GM21619 (cell line): ENCODE measurements around the gene AKAP1.
"Not testable (repeated sequence)": the region's sequence is repeated elsewhere in the genome, so short reads cannot be mapped to it uniquely, and the experiment has no call there.

ENCODE experiments used
- ATAC-seq: cut with Tn5 transposase; IDR thresholded peaks from one replicate; pipeline ENCODE4 v1.9.1; 2021; ENCODE audit not compliant: unreplicated experiment

The AKAP1 gene

GRCh38 chr17:57075785-57076184 is 9.3 kb upstream of the AKAP1 start:
- no peak for ATAC-seq

DNA sequence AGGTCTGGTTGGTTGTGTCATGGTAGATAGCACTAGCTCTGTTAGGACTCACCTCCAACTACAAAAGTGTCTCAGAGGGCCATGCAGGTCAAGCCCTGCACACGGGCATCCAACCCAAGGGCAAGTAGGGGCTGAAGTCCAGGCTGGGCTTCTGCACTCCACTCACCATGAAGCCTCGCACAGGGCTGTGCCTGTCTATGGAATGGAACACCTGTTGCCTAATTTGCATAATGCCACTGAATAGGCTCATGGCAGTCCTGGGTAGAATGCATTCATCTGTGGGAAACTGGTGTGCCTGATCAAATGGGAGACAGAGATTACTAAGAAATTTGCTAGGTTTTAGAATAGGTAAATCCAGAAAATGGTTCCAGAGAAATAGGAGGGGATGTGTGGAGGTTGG is 8.0 kb upstream of the AKAP1 start:
- ATAC-seq: no peak

GRCh38 chr17:57078274-57078673 is 6.8 kb upstream of the AKAP1 start:
- ATAC-seq: no peak

GRCh38 chr17:57080718-57081117 is 4.3 kb upstream of the AKAP1 start:
- ATAC-seq: no peak

- ATAC-seq: no peak
These were observed 2.6 kb upstream of the AKAP1 start for GRCh38 chr17:57082441-57082840.

DNA sequence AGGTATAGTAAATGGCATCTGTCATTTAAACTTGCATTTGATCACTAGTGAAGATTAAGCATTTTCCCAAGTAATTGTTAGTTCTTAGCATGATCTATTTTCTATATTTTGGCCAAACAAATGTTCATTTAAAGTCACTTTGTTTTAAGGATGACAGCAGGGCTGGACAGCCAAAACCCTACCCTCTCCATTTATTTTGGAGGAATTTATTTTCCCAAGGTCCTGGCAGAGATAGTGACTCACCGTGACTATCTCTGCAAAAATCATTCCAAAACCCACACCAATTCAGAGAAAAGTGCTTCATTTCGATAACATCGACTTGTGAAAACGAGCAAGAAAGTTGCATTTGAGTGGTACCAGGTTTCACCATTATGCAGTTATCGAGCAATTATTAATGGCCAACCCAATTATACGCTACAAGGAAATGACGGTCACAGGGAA is 665 bp upstream of the AKAP1 start:
- ATAC-seq: no peak

- ATAC-seq: peak; percentile 35
These were observed 512 bp downstream of the AKAP1 start for GRCh38 chr17:57085448-57086068.

- ATAC-seq: peak; percentile 3
These were observed 1.3 kb downstream of the AKAP1 start for GRCh38 chr17:57086069-57086930.

- no peak for ATAC-seq
These were observed 3.3 kb downstream of the AKAP1 start for GRCh38 chr17:57088298-57088697.

GRCh38 chr17:57089391-57089790 is 4.3 kb downstream of the AKAP1 start:
- ATAC-seq: no peak

DNA sequence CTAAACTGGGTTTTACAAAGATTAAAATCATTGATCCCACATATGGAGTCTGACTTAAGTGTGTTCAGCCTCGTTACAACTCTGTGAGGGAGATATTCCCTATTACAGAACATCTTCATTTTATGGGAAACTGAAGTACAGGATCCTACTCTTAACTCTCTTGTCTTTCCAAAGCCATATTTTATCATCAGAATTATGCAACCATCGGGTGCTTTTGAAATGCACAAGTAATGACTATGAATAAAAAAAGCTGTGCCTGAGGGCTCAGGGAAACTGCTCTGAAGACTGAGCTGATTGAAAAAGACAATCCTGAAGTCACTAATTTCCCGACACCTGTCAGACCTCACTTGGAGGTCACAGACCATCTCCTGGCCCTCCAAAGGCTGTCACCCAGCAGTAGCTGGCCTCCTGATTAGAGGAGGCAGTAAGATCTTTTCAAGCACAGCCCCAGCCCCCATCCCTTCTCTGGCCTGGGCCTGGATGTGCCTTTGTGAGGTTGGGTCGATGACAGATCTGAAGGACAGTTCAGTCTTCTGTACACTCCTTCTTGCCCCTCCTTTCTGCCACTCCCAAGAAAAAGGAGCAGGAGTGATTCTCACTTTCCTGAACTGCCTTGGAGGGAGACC is 5.6 kb downstream of the AKAP1 start:
- ATAC-seq: no peak

GRCh38 chr17:57091186-57091618 is 6.2 kb downstream of the AKAP1 start:
- ATAC-seq: no peak

DNA sequence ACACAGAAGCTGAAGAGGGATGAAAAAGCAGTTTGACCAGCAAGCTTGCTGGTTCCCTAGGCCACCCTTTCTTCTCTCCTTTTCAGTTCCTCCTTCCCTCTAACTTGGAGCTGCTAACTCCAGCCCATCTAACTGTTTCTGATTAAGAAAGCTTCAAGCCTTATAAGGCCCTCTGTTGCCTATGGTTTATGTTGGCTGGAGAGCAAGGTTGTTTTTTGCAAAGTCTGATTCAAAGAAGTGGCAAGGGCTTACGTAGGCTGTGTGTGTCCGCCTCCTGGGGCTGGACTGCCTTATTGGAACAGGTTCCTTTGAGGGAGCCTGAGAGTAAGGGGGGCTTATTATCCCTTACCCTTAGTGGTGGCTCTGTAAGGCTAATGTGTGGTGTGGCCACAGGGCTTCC is 7.1 kb downstream of the AKAP1 start:
- peak; percentile 48 for ATAC-seq

DNA sequence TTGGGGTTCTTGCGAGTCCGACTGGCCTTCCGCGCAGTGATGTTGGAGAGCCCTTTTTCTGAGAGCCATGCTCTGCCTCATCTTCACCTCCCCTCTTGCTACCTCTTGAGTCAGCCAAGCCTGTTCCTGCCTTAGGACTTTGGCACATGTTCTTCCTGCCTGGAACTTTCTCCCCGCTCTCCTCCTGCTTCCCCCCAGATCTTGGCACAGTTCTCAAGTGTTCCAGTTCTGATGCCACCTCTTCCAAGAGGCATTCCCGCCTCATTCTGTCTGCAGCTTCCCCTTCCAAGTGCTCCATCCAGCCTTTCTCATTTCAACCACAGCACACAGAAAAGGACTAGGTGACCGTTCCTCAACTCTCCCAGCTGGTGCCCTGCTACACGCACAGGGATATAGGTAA is 7.7 kb downstream of the AKAP1 start:
- ATAC-seq: no peak

GRCh38 chr17:57096472-57097202 is 11.6 kb downstream of the AKAP1 start:
- ATAC-seq: no peak

DNA sequence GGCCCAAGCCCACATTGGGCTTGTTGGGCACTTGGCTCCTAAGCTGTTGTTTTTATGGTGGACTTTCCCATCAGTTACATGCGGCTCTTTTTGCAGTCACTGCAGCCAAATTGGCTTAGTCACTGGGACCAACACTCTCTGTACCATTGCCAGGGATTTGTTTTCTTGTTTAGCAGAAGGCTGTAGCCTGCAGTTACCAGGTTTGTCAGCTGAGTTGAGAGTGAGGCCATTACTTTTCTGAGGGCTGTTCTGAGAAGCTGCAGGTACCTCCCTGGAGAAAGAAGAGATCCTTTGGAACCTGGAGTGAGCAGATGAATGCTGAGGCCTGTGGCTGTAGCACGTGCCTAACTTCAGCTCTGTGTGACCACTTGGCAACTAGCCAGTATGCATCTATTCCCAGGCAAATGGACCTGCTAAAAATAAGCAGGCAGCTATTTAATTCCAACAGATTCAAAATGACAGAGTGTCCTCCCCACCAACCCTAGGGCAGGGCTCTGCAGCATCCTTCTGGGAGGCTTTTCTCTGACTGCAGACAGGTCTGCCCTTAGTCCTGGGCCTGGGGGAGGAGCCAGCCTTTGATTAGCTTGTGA is 12.9 kb downstream of the AKAP1 start:
- no peak for ATAC-seq

GRCh38 chr17:57099165-57099564 is 14.1 kb downstream of the AKAP1 start:
- no peak for ATAC-seq

DNA sequence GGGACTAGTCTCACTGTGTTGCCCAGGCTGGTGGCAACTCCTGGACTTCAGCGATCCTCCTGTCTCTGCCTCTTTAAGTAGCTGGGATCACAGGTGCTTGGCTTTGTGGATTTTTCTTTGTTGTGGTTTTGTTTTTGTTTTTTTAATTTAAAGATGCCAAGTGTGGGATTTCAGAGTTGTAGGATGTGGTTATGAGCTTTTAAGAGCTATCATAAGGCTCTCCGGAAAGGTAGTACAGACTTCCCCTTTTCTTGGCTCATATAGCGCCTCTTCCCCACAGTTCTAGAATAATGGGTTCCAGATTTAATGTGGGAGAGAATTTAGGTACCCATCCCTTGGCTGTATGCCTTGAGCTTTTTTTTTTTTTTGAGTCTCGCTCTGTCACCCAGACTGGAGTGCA is 17.1 kb downstream of the AKAP1 start:
- ATAC-seq: no peak

- ATAC-seq: not testable (repeated sequence)
These were observed 17.6 kb downstream of the AKAP1 start for GRCh38 chr17:57102660-57103059.

DNA sequence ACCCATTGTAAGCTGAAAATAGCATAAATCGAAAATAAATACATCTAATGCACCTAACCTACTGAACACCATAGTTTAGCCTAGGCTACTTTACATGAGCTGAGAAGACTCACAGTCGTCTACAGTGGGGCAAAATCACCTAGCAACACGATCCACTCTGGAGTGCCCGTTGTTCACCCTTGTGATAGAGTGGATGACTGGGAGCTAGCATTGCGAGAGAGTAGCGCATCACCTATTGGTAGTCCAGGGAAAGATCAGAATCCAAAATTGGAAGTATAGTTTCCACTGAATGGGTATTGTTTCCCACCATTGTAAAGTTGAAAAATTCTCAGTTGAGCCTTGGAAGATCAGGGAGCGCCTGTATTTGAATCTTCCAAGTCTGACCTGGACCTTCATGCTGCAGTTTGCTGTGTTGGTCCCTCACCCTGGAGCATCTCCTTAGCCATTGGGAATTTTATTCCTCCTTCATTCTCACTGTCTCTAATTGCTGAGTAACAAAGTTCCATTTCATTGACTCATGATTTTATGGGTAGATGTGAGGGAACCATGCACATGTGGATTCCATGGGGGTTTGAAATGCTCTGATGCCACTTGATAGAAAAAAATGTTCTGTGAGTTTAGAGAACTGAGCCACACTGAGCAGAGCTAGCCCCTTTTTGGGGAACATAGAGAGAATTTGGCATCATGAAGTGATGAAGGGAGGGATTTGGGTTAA is 19.6 kb downstream of the AKAP1 start:
- no peak for ATAC-seq
